Measurements from ENCODE around the gene CYP19A1.
A peak's percentile ranks its signal among the peaks of the same experiment; 100 is the strongest.

The CYP19A1 gene

DNA sequence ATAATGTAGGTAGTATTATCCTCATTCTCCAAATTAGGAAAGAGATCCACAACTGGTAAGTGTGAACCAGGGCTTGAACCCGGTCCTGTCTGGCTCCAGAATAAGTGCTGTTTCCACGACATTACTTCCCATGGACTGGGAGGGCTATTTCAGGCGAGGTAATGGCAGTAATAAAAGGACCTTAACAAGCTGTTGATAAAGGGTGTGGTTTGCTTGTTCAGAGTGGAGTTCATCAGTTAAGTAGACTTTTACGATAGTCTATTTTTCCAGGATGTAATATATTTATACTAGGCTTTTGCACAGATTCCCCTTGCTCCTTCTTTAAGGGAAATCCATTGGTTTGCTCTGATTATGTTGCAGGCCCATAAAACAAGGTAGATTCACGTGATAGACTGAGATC is 155.3 kb downstream of the CYP19A1 start:
- DNase-seq (ENCODE audit: low read depth) = no peak

DNA sequence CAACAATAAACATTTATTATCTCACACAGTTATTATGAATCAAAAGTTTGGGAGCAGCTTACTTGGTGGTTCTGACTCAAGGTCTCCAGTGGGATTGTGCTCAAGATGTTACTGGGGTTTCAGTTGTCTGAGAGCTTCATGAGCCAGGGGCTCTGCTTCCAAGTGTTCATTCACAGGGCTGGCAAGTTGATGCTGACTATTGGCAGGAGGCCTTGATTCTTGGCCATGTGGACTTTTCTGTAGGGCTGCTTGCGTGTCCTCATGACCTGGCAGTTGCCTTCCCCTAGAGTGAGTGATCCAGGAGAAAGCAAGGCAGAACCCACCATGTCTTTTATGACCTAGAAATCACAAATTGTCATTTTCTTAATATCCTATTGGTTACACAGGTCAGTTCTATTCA is 156.5 kb downstream of the CYP19A1 start:
- DNase-seq (ENCODE audit: low read depth) = no peak

DNA sequence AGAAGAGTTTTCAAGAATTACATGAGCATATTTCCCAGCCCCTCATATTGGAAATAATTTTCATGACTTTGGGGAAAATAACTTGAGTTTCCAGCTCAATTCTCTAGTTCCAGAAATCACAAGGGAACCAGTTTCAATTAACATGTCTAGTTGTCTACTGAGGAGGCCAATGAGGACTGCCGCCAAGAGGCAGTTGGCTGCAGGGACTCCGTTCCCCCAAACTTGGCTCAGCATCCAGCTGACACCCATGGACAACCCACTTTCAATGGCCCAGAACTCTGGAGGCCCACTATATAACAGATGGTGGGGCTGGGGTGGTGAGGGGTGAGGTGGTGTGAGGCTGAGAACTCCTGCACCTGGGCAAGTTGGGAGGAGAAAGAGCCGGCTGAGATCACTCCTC is 157.2 kb downstream of the CYP19A1 start:
- no peak for DNase-seq (ENCODE audit: low read depth)

DNA sequence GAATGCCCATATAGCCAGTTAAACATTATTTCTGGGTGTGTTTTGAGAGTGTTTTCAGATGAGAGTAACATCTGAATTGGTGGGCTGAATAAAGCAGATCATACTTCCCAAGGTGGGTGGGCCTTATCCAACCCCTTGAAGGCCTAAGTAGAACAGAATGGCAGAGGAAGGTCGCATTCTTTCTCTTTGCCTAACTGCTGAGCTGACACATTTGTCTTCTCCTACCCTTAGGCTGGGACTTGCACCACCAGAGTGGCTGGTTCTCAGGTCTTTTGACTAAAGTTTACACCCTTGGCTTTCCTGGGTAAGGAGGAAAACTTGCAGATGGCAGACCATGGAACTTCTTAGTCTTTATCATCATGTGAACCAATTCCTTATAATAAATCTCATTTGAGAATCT is 157.9 kb downstream of the CYP19A1 start:
- no peak for DNase-seq (ENCODE audit: low read depth)

DNA sequence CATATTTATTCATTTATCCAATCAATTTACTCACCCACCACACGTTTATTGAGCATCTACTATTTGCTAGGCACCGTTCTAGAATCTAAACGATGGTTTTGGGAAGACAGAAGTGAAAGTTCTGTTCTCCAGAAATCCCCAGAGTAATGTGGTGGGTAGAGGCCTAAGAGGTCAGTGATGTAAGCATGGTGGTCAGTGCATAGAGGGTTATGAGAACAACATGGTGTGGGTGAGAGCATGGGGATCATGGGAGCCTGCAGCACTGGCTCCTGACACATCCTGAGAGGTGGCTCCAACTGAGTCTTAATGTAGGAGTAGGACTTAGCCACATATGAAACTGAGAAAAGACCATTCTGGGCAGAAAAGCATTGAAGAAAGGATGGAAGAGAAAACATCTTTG is 158.4 kb downstream of the CYP19A1 start:
- DNase-seq (ENCODE audit: low read depth) = no peak

DNA sequence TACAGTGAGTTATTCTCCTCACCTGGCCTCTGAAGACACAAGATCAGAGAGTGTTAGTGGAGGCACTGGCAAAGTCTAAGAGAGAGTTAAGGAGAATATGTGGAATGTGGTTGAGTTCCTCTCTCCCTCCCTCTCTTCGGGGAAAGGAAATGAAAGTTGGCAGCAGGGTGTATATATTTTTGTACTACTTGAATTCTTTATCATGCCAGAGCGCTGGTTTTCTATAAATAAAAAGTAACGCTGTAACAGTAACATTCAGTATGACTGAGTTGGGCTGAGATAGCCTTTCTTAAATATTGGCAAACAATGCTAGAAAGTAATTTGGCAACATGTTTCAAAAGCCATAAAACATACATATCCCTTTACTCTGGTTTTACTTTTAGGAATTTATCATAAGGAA is 166.2 kb downstream of the CYP19A1 start:
- DNase-seq (ENCODE audit: low read depth) = peak; percentile 70

DNA sequence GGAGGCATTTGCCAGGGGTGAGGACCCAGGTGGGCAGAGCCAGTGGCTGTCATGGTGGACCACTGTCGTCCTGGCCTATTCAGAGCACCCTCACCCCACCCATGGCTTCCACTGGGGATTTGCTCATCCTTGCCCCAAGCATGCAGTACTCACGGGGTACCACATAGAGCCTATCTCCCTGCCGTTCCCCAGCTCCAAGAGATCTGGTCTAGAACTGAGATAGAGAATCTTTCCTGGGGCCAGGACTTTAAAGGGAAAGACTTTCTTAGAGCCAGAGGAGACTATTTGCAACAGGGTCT is 166.8 kb downstream of the CYP19A1 start:
- no peak for DNase-seq (ENCODE audit: low read depth)

DNA sequence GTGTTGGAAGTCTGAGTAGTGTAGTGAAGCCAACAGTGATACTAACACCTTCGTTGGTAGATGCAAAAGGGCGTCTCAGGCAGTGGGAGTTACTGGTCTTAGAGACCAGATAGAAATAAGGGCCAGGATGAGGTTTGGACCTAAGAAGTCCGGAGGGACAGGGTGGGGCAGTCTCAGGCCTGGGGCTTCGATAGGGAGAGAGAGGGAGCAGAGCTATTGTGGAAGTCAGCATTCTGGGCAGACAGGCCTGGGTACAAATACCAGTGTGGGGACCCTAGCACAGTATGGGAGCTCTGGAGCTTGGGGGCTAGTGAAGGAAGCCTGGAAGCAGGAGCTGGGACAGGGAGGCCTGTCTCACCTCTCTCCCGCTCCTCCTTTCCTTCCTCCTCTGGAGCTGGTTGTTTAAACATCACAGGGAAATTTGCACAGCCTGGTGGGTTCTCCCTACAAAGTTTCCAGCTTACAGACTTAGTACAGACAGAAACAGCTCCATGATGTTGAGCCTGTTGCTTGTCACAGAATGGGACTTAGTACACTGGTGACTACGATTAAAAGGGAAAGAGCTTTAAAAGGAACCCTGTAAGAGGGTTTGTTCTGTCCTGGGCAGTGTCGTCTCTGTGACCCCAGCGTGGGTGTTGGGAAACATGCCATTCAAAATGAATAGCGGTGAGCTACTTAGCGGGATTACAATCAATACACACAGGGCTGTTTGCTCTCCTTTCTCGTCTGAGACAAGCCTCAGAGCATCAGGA is 167.3 kb downstream of the CYP19A1 start:
- no peak for DNase-seq (ENCODE audit: low read depth)

DNA sequence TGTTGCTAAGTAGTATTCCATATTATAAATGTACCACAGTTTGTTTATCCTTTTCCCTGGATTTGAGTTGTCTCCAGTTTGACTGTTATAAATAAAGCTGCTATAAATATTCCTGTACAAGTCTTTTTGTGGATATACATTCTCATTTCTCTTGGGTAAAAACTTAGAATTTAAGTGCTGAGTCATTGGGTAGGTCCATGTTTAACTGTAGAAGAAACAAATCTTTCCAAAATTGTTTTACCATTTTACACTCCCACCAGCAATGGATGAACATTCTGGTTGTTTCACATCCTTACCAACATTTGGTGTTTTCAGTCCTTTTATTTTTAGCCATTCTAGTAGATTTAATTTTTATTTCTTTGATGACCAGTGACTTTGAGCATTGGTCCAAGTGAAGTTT is 169.7 kb downstream of the CYP19A1 start:
- peak; percentile 15 for DNase-seq (ENCODE audit: low read depth)

DNA sequence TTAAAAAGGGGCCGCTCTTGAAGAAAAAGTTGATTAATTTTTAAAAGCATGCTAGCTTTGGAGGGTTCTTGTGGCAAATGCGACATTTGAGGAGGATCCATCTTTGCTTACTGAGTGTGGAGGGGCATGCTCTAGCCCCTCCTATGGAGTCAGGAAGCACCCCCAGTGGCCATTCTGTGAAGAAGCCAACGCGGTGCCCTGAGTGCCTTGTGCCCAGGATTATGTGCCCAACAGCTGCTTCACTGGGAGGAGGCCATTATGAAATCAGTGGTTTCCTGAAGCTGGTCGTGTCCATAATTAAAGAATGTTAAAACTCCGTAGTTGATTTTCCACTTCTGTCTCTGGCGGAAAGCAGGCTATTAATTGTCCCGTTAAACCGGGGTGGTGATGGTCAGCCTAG is 174.6 kb downstream of the CYP19A1 start:
- DNase-seq (ENCODE audit: low read depth) = no peak

DNA sequence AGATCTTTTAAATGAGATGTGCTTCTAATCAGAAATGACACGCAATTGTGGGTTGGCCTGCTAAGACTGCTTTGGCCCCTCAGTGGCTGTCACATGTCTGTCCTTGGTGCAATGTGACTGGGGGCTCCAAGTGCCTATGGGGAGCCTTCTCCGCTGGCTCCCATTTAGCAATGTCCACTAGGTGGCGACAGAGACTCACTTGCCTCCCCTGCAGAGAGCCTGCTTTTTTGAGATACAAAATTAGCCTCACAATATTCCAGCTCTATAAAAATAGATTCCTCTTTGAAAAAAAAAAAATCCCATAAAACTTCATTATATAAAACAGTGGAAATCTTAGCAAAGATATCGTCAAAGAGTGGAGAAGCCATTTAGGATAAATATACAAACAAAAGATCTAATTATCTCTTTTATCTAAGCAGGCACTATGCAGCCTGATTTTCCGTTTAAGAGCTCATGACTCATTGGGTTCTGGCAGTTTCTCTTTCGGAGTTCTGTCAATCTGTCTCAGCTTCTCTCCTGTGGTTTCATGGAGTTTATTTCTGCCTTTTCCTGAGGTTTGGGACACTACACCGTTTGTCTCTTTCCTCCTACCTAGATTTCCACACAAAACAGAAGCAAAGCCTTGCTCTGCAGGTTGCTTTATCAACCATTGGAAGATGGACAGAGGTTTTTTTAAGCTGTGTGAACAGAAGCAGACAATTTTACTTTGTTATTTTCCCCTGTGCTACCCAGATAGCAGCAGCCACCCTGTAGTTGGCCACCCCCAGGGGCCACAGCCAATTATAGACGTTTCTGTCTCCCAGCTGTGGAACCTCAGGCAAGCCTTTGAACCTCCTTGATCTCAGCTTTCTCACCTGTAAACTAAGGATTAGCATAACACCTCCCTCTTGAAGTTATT is 175.3 kb downstream of the CYP19A1 start:
- peak; percentile 83 for DNase-seq (ENCODE audit: low read depth)

DNA sequence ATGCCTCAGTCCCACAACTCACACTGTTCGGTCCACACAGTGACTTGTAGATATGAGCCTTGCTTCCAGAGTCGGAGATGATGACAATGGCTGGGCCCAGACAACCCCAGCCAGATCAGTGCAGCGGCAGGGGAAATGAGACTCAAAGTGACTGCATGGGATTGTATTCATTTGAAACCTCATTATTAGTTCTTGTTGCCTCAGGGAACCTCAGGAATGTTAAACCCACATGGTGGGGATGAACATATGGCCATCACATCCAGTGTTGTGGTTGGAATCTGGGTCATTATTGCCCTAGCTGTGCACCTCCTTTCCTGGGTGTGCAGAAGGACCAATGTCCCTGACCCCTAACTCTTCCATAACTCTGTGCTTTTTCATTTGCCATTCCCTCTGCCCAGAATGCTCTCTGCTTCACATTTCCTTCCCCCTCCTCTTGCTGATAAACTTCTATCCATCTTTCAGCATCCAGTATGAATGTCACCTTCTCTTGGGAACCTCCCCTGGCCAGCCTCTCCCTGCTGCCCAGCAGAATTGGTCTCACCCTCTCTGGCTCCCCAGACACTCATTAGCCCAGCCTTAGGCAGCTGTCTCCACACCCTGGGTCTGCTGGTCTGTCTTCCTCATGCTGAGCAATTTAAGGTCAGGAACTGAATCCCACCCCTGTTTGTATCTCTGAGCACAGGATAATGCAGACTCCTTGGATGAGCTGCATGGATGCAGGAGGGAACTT is 176.7 kb downstream of the CYP19A1 start:
- peak; percentile 53 for DNase-seq (ENCODE audit: low read depth)

DNA sequence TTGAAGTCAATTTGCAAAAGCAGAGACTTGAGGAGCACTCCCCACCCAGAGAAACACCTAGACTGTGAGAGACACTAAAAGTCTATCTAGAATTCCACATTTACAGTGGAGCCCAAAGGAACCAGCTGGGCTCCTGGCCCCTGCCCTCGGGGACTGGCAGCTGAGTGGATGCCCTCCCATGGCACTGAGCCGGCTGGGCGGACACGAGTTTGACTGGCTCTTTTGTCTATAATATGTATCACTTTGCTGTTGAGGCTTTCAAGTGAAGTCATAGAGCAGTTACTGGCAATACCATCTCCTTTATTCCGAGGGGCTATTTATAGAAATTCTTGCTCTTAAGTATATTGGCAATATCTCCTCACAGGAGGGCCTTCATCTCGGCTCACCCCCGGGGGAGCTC is 177.9 kb downstream of the CYP19A1 start:
- no peak for DNase-seq (ENCODE audit: low read depth)
